Epidermal melanocyte (primary cell): ENCODE measurements around the gene TPRG1.

Experiments
- DNase-seq: peaks from one replicate; pipeline ENCODE4 v3.0.0; 2011; ENCODE audit warnings: low spot score; ENCODE audit not compliant: insufficient read length

TPRG1 gene

DNA sequence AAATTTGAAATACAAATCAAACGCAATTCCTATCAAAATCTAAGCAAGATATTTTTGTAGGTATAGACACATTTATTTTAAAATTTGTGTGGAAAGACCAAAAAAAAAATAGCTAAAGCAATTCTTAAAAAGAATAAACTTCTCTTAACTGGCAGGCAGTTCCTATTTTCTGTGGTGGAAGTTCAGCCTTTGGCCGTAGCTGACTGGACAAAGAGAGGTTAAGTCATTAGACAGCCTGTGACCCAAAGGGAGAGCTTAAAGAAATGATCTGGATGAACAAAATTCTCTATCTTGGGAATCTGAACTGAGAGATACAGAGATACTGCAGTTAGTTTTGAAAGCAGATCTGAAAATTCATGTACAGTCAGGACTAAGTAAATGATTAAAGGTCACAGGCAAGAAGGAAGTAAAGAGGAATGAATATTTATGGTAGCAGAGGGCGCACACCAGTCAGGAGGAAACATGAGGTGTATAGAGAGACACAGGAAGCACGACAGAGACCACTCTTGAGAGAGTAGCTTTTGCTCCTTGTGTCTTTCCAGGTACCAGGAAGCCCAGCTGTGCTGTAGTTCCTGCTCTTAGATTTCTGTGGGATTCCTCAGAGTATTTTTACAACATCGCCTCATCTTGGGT is 57.5 kb downstream of the TPRG1 start:
- DNase-seq = no peak

DNA sequence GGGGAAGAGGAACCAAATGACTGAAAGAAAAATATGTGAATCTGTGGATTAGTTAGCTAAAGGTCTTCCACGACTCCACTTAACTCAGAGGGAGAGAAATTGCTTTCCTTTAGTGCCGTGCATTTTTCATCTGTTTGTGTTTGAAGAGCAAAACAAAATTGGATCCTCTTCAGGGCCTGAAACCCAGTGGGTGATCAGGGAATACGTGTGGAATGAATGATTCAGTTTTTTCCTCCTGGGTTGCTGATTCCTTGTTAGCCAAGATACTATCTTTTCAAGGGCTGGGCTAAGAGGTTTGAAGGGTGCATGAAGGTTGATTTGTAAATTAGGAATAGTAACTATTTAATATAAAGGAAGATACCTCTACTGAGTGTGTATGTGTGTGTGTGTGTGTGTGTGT is 61.0 kb downstream of the TPRG1 start:
- no peak for DNase-seq

DNA sequence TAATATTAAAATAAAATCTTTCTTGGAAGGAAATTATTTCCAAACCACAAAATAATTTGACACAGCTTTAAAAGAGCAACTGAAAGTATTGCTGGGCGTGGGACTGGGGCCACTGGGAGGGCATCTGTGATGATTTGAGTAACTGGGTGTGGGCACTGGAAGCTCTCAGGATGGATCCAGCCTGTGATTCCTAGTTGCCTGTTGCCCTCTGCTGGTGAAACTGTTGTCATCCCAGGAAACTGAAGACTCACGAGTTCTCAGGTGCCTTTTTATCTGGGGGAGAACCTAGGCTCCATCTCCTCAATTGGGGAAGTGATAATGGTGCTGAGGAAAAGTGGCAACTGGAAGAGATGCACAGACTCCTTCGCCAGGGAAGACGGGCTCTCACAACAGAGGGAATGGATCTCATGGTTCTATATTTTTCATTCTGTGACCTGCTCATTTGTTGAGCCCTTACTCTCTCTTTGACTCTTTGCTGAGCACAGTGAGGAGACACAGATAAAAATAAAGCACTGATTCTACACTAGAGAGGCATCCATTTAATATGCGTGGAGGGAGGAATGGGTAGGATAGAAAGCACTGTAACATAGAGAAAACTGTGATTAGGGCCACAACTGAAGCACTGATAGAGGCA is 61.6 kb downstream of the TPRG1 start:
- peak; percentile 63 for DNase-seq

DNA sequence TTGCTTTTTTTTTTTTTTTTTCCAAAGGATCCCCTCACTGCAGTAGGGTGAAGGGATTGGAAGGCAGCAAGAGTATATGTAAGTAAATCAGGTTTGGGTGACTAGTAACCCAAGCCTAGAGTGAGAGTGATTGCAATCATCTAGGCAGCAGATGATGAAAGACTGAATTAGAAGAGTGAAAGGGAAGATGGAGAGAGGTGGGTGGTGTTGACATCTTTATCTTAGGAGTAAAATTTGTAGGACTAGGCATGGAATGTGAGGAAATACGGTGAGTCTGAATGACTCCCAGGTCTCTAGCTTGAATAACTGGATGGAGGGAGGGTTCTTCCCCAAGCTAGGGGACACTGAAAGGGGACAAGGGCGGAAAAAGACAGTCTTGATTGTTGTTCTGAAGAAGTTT is 63.4 kb downstream of the TPRG1 start:
- no peak for DNase-seq

DNA sequence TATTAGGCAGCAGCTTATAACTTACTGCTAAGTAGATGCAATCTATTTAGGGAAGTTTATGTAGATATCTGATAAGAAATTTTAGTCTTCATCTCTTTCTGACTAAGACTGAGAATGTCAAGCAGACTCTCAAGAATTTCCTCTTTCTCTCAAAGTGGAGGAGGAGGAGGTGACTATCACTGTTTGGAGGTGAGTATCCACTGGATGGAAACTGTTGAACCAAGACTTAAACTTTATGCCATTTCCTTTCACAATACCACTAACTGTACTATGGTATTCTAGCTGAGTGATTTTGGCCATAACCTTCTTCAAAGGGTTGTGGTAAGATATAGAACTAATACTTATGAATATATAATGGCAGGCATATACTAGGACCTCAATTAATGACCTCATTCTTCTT is 64.6 kb downstream of the TPRG1 start:
- DNase-seq = no peak

DNA sequence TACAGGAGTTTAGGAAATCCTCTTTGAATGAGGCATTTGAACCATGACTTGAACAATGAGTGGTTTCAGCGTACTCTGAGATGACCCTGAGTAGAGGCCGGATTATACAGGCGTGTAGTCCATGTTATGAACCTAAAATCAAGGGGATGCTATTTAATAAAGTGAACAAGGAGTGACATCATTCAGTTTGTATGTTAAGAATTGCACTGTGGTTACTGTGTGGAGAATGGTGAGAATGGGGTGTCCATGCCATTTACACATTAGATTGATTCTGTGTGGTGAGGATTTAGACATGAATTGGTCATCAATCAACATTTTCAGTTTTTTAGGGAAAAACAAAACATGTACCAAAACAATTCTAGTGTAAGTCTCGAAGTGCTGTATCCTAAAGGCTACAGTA is 65.8 kb downstream of the TPRG1 start:
- no peak for DNase-seq

DNA sequence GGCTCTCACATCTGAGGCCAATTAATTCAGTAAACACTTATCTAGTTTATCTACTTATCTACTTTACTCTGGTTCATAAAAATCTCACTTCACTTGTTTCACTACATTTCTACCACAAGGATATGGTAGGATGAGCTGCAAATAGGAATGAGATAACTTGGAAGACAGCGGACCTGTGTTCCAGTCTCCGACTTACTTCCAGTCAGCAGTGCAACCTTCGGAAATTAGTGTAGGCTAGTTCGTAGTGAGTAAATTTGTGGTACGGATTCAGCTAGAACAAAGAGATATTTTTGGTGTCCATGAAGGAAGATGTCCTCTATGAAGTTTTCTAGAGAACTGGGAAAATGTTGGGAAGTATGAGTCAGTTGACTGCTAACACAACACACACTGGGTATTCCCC is 66.3 kb downstream of the TPRG1 start:
- no peak for DNase-seq

DNA sequence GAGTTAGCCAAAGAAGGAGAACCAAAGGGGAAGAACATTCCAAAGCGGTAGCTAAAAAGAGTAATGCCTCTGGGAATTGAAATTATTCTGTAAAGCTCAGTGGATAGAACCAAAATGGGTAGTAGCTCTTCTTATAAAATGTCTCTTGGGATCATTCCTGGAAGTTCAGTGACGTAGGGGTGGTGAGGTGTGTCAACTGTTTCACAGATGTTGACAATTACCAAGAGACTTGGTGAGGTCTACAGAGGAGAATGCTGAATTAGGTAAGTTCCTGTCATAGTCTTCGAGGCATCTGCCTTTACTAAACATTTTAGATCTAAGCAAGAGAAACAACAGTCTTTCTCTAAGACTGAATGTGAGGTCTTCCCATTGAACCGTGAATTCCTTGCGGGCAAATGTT is 67.8 kb downstream of the TPRG1 start:
- no peak for DNase-seq

DNA sequence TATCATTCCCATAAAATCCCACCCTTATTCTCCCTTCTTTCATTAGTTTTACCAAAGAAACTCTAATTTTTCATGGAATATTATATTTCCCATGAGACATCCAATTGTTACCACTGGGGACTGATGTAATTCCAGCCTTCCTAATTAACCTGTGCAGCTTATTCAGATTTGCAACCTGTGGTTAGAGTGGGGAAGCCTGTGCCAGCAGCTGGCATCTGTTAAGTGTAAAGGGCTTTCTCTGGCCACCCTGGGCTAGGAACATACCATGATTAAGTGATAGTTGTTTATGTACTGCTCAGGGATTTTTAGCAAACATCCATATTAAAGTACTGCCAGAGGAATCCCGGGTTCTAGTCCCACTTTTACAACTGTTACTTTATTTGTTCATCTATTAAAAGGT is 78.2 kb downstream of the TPRG1 start:
- no peak for DNase-seq

DNA sequence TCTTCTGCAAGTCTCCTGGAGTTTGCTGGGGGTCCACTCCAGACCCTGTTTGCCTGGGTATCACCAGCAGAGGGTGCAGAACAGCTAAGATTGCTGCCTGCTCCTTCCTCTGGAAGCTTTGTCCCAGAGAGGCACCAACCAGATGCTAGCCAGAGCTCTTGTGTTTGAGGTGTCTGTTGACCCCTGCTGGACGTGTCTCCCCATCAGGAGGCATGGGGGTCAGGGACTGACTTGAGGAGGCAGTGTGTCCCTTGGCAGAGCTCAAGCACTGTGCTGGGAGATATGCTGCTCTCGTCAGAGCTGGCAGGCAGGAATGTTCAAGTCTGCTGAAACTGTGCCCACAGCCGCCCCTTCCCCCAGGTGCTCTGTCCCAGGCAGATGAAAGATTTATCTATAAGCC is 86.5 kb downstream of the TPRG1 start:
- no peak for DNase-seq

DNA sequence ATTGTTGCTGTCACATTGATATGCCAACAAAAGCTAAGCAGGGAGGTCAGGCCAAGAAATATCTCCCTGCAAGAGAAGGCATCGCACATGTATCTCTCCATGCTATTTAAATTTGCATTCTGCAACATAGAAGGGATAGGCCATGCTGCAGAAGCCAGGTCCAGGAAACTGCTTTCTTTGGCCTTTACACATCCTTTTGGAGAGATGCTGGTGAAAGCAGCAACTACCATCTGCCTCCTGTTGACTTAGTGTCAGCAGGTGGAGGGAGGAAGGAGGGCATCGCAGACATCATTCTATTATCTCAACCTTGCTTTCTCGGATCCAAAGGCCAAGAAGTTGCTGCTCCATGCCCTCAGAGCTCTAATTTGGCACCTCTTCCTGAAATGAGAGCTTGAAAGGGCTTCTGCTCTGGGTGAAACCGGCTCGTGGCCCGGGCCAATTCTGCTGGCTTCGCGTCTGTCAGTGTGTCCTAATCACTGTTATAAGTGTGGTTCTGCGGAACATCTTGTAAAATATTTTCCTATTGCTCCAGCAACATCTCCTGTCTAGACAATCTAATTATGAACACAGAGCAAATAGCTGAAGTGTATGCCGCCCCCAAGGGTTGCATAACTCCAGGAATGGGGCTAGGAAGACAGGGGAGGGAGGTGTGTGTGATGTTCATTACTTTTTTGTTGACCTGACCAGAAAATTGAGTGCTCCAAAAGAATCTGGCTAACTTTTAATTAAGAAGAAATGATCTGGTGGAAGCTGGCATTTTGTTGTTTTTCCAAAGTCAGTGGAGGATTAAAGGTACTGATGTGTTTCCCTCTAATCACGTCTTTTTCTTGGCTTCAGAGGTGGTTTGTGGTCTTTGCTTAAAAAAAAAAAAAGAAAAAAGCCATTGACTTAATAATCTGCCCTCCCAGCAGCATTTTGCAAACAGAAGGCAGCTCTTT is 89.1 kb downstream of the TPRG1 start:
- no peak for DNase-seq

DNA sequence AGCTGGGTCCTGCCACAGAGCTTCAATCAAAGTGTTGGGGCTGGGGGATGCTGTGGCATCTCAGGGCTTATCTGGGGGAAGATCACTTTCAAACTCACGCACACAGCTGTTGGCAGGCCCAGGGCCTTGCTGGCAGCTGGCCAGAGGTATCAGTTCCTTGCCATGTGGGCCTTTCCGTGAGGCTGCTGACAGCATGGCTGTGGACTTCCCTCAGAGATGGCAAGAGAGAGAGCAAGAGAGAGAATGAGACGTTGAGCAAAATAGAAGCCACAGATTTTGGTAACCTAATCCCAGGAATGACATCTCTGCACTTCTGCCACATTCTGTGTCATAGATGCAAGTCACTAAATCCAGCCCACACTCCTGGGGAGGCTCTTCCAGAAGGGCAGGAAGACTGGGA is 91.0 kb downstream of the TPRG1 start:
- DNase-seq = no peak

DNA sequence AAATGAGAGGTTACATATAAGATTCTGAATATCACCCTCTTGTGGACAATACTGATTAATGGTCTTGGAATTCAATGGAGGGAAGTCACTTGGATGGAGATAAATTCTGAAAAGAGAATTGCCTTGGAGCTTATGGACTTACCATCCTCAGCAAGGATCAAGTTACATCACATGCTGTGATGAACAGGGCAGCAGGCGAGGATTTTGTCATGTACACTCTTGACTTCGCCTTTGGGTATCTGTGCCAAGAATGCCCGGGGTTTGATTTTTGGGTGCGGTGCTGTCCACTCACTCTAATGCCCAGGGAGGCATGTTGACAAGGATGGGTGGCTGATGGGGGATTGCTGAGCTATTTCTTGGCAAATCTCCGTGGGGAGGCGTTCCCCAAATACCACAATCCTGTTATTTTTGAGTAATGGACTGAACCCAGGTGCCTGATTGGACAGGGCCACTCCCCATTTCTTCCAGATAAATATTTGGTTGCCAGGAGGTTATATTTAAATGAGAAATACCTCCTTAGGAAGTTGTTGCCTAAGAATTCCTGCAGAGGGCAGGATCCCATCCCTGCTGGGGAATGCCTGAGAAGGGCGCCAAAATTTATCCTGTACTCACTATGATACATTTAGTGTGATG is 96.3 kb downstream of the TPRG1 start:
- no peak for DNase-seq

DNA sequence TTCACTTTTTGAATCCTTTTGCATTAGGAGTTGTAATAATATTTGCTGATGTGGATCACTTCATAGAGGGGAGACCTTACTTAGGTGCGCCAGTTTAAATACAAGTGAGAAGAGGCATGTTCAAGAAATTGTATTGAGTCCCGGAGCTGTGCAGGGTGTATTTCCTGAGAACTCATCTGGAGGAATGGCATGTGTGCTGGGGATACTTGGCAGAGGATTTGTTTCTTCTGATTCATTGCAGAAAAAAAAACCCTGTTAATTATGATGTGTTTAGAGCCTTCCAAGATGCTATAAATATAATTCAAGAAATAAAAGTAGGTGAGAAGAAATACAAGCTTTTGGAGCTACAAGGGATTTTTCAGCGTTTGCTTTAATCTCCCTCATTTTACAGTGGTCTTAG is 97.6 kb downstream of the TPRG1 start:
- no peak for DNase-seq

DNA sequence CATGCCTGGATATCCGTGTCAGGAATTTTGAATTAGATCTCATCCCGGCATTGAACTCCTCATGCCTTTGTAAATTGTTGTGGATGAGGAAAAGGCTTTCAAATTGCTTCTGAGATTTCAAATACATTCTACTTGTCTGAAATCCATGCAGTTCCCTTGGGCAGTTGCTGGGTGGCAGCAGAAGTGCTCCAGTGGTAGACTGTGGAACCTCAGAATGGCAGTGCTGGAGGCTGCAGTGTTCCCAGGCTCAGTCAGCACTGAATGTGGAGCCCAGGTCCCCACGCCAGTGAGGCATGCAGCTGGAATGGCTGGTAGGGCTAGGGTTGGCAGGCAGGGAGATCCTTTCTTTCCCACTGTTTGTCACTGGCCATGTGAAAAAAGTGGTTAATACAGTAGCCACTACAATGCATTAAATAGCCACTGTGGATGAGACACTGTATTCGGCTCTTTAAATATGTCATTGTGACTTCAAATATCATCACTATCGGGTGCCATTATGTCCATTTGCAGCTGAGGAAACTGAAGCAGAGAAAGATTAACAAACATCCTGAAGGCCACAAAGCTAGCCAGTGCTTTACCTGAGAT is 98.6 kb downstream of the TPRG1 start:
- DNase-seq = peak; percentile 30

DNA sequence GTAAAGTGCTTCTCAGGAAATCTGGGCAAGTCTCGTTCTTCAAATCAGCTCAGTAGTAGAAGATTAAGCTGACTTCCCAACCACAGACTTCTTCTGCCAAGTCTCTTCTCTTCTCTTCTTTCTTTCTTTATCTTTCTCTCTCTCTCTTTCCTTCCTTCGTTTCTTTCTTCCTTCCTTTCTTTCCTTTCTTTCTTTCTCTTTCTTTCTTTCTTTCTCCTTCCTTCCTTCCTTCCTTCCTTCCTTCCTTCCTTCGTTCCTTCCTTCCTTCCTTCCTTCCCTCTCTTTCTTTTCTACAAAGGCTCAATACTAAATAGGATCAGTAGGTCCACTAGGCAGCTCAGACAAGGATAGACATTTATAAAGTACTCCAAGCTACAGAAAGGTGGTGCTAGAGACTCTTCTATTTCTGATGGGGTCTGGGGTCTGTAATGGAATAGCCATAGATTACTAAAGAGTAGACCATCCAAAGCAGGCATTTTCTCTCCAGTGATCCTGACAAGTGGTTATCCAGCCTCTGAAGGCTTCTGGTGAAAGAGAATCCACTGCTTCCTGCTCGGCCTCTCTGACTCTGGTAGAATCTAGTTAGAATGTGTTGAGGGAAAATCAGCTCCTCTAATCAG is 100.8 kb downstream of the TPRG1 start:
- no peak for DNase-seq

DNA sequence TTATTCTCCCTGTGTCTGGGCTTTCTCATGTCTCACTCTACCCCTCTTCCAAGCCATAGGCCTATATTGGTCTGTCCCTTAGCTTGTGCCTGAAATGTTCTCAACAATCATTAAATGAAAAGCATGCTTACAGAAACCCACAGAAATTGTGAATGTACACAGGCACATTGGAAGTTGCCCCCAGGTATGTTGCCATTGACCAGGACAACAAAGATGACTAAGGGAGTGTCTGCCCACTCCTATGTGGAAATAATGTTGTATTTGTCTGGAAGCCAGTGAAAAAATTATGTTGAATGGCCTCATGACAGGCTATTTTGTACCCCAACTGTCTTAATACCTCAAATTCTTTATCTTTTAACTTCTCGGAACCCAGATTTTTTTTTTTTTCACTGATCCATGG is 102.0 kb downstream of the TPRG1 start:
- no peak for DNase-seq

DNA sequence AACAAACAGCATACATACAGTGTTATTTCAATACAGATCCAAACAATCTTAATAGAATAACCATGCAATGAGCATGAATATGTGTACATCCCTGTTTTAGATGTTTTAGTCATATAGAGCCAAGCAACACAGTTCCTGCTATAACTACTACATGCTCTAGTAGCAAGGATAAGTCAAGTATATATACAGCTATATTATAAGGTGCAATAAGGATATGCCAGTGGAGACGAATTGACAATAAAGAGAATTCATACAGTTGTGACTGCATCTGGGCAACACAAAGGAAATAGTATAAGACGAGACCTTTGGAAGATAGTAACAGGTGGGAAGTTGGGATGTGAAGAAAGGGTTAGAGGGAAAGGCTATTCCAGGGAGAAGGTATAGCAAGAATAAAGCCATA is 103.4 kb downstream of the TPRG1 start:
- no peak for DNase-seq

DNA sequence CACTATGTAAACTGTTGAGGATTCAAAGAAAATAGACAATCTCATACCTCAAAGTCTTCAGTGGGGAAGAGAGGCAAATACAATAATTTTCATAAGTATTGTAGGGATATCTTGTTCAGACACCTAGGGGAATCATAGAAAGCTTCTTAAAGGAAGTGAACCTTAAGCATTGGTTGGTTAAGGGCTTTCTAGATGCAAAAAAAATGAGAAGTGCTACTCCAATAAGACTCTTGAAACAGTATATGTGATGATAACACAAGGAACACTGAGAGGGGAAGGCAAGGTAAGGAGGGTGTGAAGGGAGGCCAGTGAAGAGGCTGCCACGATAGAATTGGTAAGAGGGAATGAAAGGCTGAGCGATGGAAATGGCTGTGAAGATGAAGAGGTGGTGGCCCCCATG is 104.1 kb downstream of the TPRG1 start:
- DNase-seq = no peak

DNA sequence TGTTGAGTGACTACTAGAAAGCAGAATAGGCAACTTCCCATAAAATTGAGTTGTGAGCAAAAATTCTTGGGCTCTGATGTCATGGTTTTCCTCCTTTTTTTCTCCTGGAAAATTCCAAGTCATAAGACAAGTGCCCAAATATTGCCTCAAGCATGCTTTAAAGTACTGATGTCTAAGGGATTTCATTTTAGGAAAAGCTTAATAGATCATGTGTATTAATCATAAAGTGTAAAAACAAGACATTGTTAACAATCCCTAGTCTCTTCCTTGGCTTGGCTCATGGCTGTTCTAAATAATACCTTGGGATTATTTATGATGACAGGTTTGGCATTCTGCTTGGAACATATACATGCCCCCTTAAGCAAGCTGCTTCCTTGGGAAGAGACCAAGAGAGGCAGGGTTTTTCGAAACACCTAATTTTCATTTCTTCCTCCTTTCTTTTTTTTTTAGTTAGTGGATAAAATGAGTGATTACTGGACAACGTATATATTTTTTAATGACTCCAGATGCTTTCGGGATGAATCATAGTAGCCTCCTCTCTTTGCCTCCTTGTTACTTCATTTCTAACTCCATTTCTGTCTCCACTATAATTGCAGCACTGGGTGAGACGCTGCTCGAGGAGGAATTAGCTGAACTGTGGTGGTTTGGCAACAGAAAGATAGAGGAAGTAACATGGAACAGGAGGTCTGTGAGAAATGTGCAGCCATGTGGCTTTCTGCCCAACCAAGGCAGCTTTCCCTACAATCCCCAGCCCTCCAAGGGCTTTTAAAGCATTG is 104.9 kb downstream of the TPRG1 start:
- DNase-seq = no peak
